HG03066 (cell line): ENCODE data around the gene CNEP1R1.

Experiments used
- ATAC-seq: cut with Tn5 transposase; IDR thresholded peaks from one replicate; pipeline ENCODE4 v1.9.1; 2021; ENCODE audit warnings: low read depth; ENCODE audit not compliant: unreplicated experiment

The CNEP1R1 gene

GRCh38 chr16:50059669-50060068 lies 34.6 kb downstream of the CNEP1R1 start:
- ATAC-seq, result no peak

- no peak for ATAC-seq
Observed at GRCh38 chr16:50061326-50061725, 36.3 kb downstream of the CNEP1R1 start.

- no peak for ATAC-seq
Observed at GRCh38 chr16:50065241-50065623, 40.2 kb downstream of the CNEP1R1 start.

GRCh38 chr16:50065624-50066481 lies 40.8 kb downstream of the CNEP1R1 start, which contains the start of gene HEATR3:
Gene HEATR3, plus strand, starts transcription at chr16:50065970. Its CDS starts 162 bp downstream, at chr16:50066132.
- ATAC-seq, result peak; percentile 82

GRCh38 chr16:50066482-50067289 lies 41.7 kb downstream of the CNEP1R1 start:
- ATAC-seq, result no peak

GRCh38 chr16:50067290-50067853 lies 42.3 kb downstream of the CNEP1R1 start:
- no peak for ATAC-seq

GRCh38 chr16:50068550-50068949 lies 43.5 kb downstream of the CNEP1R1 start:
- no peak for ATAC-seq

GRCh38 chr16:50069060-50069459 lies 44.0 kb downstream of the CNEP1R1 start:
- ATAC-seq, result no peak

GRCh38 chr16:50071075-50071671 lies 46.1 kb downstream of the CNEP1R1 start:
- ATAC-seq, result no peak

- ATAC-seq, result no peak
Observed at GRCh38 chr16:50072730-50073129, 47.7 kb downstream of the CNEP1R1 start.

GRCh38 chr16:50079397-50080140 lies 54.5 kb downstream of the CNEP1R1 start:
- ATAC-seq, result no peak

- ATAC-seq, result no peak
Observed at GRCh38 chr16:50081428-50082018, 56.5 kb downstream of the CNEP1R1 start.

GRCh38 chr16:50083996-50084395 lies 59.0 kb downstream of the CNEP1R1 start:
- ATAC-seq, result no peak

- no peak for ATAC-seq
Observed at GRCh38 chr16:50086176-50086575, 61.2 kb downstream of the CNEP1R1 start.
